Left lobe of liver (tissue), 2 donors: ENCODE data around the gene FCGBP. TPM values are rescaled to one million over a fixed set of nuclear protein-coding genes. Genes with fewer than 3 reads are reported as not detected.
"Not testable (repeated sequence)": the region's sequence is repeated elsewhere in the genome, so short reads cannot be mapped to it uniquely, and the experiment has no call there.

Experiments
- ATAC-seq: fragments of 200-7000 bp; cut with Tn5 transposase; one replicate; pipeline ENCODE4 v1.9.1; 2020; ENCODE audit warnings: mild to moderate bottlenecking, moderate library complexity
- DNase-seq: peaks from one replicate; pipeline ENCODE4 v3.0.0-alpha.2; 2020; ENCODE audit warnings: low spot score
- total RNA-seq: library from RNA; stranded (reverse); gene quantifications from one replicate; pipeline ENCODE4 v1.2.1, GENCODE V29; 2021
- donor health status: DM: no; HTN: no; CAD: no; lungs with moderate emphysema.
- donor health status: DM: no; HTN: yes; CAD: no.

Gene FCGBP
- total RNA-seq, 1 donor from 2014 or later: 7.3 TPM

DNA sequence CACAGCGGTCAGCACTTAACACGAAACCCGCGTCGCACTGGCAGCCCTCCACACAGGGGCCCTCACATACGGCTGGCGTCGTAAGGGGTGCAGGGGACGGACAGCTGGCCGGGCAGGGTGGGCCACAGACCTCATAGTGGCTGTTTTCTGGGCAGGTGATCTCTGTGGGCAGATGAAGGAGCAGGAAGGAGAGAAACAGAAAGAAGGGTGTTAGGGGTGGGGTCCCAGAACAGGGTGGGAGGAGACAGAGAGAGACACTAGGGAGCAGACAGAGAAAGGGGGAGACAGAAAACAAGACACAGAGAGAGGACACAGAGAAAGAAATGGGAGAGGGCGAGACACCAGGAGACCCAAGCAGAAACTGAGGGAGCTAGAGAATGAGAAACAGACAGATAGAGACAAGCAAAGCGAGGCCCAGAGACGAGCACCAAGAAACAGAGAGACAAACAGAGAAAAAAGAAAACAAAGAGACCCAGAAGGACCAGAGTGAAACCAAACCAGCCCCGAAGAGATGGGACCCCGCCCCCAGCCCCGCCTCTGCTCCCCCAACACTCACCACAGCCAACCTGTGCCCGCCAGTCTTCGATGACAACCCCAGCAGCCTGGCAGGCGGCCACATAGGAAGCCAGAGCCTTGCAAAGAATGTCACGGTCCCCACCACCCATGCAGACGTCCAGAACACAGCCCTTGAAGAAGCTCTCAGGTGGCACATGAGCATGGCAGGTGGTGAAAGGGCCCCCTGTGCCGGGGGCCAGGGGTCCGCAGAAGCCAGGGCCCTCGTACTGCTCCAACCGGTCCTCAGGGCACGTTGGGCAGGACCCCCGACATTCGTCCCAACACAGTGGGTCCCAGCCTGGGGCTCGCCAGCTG is 40.8 kb downstream of the FCGBP start:
- not testable (repeated sequence) for DNase-seq, ATAC-seq

- ATAC-seq, DNase-seq: not testable (repeated sequence)
These were observed 41.9 kb downstream of the FCGBP start for GRCh38 chr19:39892506-39892902.

DNA sequence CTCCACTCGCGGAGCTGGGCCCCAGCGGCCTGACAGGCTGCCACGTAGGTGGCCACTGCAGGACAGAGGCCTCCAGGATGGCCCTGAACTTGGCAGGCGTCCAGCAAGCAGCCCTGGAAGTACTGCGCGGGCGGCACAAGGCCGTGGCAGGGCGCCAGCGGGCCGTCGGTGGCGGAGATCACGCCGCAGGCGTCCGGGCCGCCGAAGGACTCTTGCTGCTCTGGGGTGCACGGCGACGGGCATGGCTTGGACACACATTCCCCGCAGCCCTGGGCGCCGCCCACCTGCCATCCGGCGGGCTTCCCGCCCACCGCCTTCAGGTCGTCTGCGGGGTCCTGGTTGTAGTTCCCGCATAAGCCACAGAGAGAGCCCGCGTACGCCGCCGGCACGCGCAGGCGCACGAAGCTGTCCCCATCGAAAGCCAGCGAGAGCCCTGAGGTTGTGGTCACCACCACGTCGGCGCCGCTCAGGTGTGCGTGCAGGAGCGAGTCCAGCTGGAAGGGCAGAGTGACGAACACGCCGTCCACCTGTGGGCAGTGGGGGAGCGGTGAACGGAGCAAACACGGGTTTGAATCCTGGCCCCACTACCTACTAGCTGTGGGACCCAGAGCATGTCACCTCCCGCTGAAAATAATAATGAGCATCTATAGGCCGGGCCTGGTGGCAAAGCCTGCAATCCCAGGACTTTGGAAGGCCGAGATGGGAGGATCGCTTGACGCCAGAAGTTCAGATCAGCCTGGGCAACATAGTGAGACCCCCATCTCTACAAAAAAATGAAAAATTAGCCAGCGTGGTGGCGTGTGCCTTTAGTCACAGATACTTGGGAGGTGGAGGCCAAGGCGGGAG is 42.6 kb downstream of the FCGBP start:
- not testable (repeated sequence) for ATAC-seq

DNA sequence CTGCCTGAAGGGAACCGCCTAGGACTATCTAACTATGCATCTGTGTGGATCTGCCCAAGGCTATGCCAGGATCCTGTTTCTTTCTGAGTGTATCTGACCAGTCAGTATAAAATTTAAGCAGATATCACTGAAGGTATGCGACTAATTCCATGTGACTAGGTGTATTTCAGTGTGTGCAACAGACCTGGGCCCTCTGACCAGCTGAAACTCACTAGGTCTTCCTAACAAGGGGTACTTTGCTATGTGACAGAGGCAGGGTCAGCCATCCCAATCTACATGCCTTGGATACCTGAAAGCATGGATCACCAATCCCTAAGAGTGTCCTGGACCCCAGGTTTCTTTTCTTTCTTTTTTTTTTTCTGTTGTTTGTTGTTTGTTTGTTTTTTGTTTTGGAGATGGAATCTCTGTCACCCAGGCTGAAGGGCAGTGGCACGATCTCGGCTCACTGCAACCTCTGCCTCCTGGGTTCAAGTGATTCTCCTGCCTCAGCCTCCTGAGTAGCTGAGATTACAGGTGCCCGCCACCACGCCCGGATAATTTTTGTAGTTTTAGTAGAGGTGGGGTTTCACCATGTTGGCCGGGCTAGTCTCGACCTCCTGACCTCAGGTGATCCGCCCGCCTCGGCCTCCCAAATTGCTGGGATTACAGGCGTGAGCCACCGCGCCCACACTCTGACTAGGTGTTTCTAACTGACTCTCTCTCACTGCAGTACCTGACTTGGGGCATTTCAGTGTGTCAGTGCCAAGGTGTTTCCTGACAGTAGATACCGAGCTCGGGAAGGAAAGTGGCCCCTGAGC is 43.5 kb downstream of the FCGBP start:
- no peak for DNase-seq
- no peak for ATAC-seq

More for the DNA sequence above, 42.6 kb downstream of the FCGBP start:
- not testable (repeated sequence) for DNase-seq

GRCh38 chr19:39889872-39890754 is 44.3 kb downstream of the FCGBP start:
- not testable (repeated sequence) for ATAC-seq, DNase-seq

- peak; percentile 83 for ATAC-seq
- not testable (repeated sequence) for DNase-seq
These were observed 46.9 kb downstream of the FCGBP start for GRCh38 chr19:39887456-39887951.

DNA sequence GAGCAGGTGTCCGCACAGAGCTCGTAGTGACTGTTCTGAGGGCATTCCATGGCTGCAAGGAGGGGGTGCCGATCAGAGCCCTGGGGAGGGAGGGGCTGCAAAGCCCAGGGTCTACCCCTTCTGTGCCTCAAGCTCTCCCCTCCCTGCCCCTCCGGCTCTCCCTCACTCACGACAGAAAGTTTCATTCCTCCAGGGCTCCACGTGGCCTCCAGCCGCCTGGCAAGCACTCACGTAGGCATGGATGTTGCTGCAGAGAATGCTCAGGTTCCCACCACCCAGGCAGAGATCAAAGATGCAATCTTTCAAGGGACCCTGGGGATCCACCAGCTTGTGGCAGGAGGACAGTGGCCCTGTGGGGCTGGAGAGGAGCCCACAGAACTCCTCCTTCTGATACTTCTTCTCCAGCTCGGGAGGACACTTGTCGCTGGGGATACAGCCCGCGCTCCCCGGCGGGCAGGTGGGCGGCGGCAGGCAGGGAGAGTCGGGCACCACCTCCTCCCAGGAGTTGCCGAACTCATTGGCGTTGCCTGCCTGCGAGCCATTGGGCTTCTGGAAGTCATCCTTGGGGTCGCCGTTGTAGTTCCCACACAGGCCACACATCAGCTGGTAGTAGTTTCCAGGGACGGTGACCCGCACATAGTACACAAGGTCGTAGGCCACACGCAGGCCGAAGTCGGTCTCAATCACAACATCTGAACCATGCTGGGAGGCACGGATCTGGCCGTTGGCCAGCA is 48.4 kb downstream of the FCGBP start:
- not testable (repeated sequence) for DNase-seq, ATAC-seq

- DNase-seq, ATAC-seq: not testable (repeated sequence)
These were observed 49.7 kb downstream of the FCGBP start for GRCh38 chr19:39884721-39885120.

Other genes with a start within 250 kb of the FCGBP start
- gene LGALS14, start 230.2 kb downstream of the FCGBP start, total RNA-seq: not detected
- not detected for gene CLC, start 196.6 kb downstream of the FCGBP start, total RNA-seq
- not detected for gene LEUTX, start 155.8 kb downstream of the FCGBP start, total RNA-seq
- gene DYRK1B, start 100.5 kb downstream of the FCGBP start, total RNA-seq: 5.5 TPM
- gene FBL, start 88.3 kb downstream of the FCGBP start, total RNA-seq: 43.0 TPM
- 47.9 TPM for gene PSMC4, start 36.5 kb upstream of the FCGBP start, total RNA-seq
- gene ZNF546, start 62.4 kb upstream of the FCGBP start, total RNA-seq: 4.7 TPM
- gene ZNF780B, start 121.6 kb upstream of the FCGBP start, total RNA-seq: 7.0 TPM
- 15.9 TPM for gene ZNF780A, start 156.3 kb upstream of the FCGBP start, total RNA-seq